ENCODE measurements around the gene RGP1. TPM values are rescaled to one million over a fixed set of nuclear protein-coding genes. Genes with fewer than 3 reads are reported as not detected.

RGP1 gene
- total and polyA plus RNA-seq, 9 of the 15 experiments (the other 6 are each of a cell fraction or from before 2014, with no cell fraction given) = 0.42 to 13.8 (median 6.7) TPM

GRCh38 chr9:35748858-35749514 is at the start of gene RGP1, which contains the start of gene GBA2 (continued):
- TF ChIP-seq ETS2 (tag; IDR thresholded peaks at IDR 0.05; ENCODE audit: borderline replicate concordance, poor library complexity, severe bottlenecking) (no peak), FOXK2 (conservative IDR thresholded peaks at IDR 0.05 in 1 of 2, IDR thresholded peaks at IDR 0.05 in 1 of 2; ENCODE audit: low read depth in 2 of 2) (no peak), IRF2 (CRISPR knock-in tag; IDR thresholded peaks at IDR 0.05) (no peak), FOXK1 (CRISPR knock-in tag; IDR thresholded peaks at IDR 0.05; ENCODE audit: borderline replicate concordance) (no peak), FOS (IDR thresholded peaks at IDR 0.05; ENCODE audit: extremely low read depth, insufficient read length) (no peak), RNF219 (CRISPR knock-in tag; IDR thresholded peaks at IDR 0.05) (no peak), MCM2 (IDR thresholded peaks at IDR 0.05; ENCODE audit: low read depth) (no peak), TGIF2 (CRISPR knock-in tag; IDR thresholded peaks at IDR 0.05) (no peak), SMAD1 (IDR thresholded peaks at IDR 0.05; ENCODE audit: low read depth, low read length, partially characterized antibody) (no peak), ZNF609 (CRISPR knock-in tag; IDR thresholded peaks at IDR 0.05; ENCODE audit: borderline replicate concordance) (no peak), EGR1 (conservative IDR thresholded peaks at IDR 0.05) (no peak), GABPB2 (CRISPR knock-in tag; conservative IDR thresholded peaks at IDR 0.05) (no peak), HDAC2 (IDR thresholded peaks at IDR 0.05) (no peak), MBD1 (CRISPR knock-in tag; IDR thresholded peaks at IDR 0.05) (no peak), GTF3C2 (IDR thresholded peaks at IDR 0.05; ENCODE audit: borderline replicate concordance, extremely low read depth, insufficient read length) (no peak)
